COLO668 (cell line): ENCODE measurements around the gene NAA50.

ENCODE experiments used
- DNase-seq: peaks from one replicate; lab custom pipeline; 2025; ENCODE audit not compliant: unreplicated experiment; lab: John Stamatoyannopoulos, UW

NAA50 gene

GRCh38 chr3:113690482-113690881 is 55.6 kb downstream of the NAA50 start:
- DNase-seq, result no peak

DNA sequence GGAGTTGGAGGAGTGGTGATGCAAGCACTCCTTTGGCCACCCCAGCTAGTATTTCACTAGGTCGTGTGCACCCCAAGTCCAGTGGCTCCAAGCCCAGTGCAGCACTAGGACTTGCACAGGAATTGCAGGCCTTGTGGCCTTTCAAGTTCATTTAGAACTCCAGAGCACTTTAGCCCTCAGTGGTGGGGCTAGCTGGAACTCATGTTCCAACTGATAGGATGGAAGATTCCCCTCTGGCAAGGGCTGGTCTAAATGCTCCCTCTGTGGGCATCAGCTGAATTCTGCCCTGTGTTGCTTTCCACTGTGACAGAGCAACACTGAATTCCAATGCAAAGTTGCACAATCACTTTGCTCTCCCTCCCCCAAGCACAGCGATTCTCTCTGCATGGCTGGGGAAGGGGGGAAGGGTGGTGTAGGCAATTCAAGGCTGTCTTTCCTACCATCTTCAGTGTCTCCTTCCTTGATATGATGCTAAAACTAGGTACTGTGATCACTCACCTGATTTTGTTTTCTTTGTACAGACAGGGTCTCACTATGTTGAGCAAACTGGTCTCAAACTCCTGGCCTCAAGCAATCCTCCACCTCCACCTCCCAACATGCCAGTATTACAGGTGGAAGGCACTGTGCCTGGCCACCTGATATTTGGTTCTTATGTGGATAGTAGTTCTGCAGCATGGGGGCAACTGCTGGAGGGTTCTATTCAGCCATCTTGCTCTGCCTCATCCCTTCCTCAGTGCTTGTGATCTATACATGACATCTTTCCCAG is 59.9 kb downstream of the NAA50 start:
- DNase-seq, result no peak

GRCh38 chr3:113685124-113685523 is 60.9 kb downstream of the NAA50 start:
- peak; percentile 14 for DNase-seq

GRCh38 chr3:113684271-113684819 is 61.7 kb downstream of the NAA50 start:
- no peak for DNase-seq

GRCh38 chr3:113678773-113679172 is 67.3 kb downstream of the NAA50 start:
- DNase-seq, result no peak

DNA sequence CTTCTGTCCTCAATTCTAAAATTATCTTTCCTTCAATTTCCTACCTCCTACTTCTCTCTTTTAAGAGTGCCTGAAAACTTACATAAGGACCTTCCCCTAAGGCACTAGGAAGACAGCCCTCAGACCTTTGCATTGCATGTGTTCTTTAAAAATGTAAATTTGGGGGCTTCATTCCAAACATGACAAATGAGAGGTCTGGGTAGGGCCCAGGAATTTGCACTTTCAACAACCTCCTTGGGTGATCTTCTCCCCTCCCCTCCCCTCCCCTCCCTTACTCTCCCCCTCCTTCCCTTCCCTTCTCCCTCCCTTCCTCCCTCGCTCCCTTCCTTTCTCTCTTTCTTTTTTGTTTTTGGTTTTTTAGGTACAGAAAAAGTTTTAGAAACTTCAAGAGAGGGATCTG is 68.3 kb downstream of the NAA50 start:
- no peak for DNase-seq

- DNase-seq, result no peak
Observed at GRCh38 chr3:113676261-113676660, 69.8 kb downstream of the NAA50 start.

- DNase-seq, result no peak
Observed at GRCh38 chr3:113673593-113673992, 72.5 kb downstream of the NAA50 start.

- DNase-seq, result no peak
Observed at GRCh38 chr3:113668015-113668414, 78.0 kb downstream of the NAA50 start.
